DMS153 (cell line): Measurements from ENCODE around the gene KHNYN.
"Not testable (repeated sequence)": the region's sequence is repeated elsewhere in the genome, so short reads cannot be mapped to it uniquely, and the experiment has no call there.

Source experiments
- DNase-seq: peaks from one replicate; lab custom pipeline; 2025; lab: John Stamatoyannopoulos, UW

The KHNYN gene

DNA sequence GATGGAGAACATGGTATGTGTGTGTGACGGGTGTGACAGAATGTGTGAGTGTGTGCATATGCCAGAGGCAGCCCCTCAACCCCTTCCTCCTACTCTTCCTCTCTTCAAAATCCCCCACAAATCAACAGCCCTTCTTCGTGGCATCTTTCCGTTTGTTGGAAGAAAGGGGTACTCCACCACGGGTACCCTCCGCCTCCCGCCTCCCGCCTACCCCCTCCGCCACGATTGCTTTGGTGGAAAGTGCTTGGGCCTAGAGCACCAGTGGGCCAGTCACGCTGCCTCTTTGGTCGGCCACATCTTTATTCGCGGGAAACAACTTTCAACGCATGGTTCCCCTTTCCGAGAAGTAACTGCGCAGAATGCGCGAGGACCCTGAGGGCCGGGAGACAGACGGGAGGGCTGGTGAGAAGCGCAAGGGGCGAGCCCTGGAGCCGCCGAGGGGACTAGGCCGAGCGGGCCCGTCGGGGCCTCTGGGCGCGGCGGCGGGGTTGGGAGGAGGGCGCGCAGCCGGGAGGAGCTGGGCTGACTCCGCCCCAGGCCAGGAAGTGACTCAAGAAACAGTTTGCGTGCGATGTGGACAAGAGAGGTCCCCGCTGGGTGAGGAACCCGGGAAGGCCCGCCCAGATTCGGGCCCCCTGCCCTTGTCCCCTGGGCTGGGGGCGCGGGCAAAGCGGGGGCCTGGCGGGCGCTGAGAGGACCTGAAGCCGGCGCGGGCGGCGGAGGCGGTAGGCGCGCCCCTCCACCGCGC is at the start of gene KHNYN, which contains the start of gene CBLN3:
Gene KHNYN (plus strand): TSS at position 560 of the 748 bp plus-strand sequence. CDS start 777 bp downstream, outside the sequence.
Gene CBLN3 (minus strand): TSS at position 274 of the 748 bp plus-strand sequence. CDS start 614 bp downstream, outside the sequence.
- peak; percentile 76 for DNase-seq

DNA sequence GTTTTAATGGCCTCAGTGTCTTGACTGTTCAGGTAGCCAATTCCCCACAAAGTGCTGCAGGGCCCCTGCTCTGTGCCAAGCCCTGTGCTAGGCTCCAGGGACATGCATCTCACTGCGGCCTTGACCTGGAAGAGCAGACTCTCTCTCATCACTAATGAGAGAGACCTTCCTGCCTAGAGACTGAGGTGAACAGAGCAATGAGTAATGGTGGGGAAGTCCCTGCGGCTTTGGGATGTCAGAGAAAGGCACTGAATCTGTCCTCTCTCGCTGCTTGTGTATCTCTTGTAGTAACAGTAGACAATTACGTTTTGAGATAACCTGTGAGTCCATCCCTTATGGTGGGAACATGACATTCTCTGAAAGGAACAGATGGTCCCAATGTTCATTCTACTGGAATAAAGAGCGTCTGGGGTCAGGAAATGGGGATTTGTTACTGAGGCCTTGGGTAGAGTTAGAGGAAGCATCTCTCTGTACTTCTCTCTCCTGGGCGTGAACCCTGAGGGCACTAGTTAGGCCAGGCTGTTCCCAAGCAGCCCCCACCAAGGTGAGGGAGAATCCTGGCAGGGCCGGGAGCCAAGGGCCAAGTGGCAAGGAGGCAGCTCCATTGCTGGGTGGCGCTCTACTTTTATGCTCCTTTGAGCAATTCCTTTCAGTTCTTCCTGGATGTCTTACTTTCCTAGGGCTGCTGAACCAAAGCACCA is 48.2 kb upstream of the KHNYN start:
- DNase-seq, result no peak

DNA sequence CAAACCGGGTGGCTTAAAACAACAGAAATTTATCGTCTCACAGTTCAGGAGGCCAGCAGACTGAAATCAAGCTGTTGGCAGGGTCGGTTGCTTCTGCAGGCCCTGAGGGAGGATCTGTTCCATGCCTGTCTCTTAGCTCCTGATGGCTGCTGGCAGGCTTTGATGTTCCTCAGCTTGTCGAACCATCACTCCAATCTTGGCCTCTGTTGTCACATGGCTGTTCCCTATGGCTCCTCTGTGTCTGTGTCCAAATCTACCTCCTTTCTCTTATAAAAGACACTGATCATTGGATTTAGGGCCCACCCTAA is 47.7 kb upstream of the KHNYN start:
- no peak for DNase-seq

DNA sequence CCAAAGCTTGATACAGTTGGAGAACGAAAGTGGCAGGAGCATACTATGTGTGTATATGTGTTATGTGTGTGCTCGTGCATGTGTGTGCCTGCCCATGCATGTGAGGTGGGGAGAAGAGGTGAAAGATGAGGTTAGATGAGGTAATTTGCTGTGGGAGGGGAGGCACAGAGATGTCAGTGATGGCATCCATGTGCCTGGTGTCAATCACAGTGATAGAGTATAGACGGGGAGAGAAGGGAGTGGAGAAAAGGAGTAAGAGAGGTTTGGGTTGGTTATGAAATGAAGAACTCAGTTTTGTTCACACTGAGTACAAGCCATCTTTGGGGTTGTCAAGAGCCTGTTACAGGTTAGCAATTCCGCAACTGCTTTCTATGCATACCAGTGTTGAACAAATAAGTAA is 45.6 kb upstream of the KHNYN start:
- DNase-seq, result no peak

DNA sequence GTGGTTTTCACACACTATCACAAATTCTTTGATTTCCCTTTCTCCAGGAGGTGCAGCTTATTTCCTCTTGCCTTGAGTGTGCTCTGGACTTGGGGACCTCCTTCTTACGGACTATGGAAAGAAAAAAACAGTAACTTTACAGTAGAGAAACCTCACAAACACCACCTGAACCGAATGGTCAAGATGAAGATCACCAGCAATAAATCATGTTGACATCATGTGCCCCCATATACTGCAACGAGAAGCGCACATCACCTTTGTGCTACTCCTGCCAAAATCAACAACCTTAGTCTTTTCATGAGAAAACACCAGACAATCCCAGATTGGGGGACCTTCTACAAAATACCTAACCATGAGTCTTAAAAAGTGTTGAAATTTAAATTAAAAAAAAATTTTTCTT is 44.2 kb upstream of the KHNYN start:
- no peak for DNase-seq

DNA sequence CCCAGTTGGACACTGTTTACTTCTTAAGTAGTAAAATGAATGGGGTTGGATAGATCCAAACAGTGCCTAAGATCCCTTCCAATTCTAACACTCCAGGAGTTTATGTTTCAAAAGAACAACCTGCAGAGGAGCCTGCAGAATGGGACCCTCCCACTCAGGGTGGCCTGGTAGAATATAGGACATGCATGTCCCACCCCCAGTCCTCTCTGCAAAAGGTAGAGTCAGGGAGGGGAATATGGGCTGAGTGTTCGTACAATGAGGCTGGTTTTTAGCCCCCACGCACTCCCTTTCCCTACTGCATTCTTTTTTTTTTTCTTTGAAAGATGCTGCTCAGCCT is 42.8 kb upstream of the KHNYN start:
- DNase-seq, result no peak

DNA sequence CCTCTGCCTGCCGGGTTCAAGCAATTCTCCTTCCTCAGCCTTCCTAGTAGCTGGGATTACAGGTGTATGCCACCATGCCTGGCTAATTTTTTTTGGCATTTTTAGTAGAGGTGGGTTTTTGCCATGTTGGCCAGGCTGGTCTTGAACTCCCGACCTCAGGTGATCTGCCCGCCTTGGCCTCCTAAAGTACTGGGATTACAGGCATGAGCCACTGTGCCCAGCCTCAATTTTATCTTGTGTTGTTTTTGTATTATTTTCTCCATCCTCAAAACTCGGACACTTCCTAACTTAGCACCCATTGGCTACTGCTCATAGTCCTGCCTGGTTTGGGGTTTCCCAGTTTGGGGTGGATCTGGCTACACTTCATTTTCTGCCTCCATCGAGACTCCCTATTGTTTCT is 42.2 kb upstream of the KHNYN start:
- not testable (repeated sequence) for DNase-seq

DNA sequence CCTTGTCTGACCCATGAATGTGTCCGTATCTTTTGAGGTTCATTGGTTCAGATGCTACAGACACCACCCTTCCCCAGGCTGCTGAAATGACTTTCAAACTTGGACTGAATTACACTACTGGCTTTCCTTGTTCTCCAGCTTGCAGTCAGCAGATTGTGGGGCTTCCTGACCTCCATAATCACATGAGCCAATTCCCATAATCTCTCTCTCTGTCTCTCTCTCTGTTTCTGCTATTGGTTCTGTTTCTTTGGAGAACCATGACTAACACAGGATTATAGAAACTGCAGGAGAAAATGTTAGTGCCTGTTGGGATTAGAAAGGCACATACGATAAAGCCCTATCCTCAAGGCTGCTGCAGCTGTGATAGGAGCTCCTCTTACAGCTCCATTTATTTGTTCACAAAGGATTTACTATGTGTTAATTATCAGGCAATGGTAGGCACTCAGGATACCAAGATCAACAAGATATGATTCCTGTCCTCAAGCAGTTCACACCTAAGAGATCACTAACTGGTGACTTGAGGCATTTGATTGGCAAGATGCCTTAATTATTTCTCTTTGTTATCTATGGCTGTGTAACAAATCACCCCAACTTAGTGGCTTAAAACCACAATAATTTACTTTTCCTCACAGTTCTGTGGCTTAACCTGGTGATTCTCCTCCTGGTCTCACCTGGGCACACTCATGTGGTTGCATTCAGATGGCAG is 41.1 kb upstream of the KHNYN start:
- DNase-seq, result no peak

DNA sequence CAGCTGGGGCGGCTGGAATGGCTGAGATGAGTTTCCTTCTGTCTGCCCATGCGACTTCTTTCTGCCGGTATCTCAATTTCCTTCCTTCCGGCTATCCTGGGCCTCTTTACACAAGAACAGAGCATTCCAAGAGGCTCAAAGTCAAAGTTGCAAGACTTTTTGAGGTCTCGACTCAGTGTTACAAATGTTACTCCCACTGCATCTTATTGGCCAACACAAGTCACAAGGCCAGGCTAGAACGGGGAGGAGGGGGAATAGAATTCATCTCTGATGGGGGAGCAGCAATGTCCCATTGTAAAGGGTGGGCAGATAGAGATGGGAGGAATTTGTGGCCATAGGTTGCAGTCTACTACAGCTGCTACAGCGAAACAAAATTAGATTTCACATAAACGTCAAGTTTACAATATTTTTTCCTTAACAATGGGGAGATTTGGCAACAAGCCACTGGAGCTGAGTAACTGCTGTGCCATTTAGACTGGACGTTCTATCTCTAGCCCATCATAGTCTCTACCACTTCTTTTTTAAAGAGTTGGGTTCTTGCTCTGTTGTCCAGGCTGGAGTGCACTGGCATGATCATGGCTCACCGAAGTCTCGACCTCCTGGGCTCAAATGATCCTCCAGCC is 40.4 kb upstream of the KHNYN start:
- DNase-seq, result no peak

DNA sequence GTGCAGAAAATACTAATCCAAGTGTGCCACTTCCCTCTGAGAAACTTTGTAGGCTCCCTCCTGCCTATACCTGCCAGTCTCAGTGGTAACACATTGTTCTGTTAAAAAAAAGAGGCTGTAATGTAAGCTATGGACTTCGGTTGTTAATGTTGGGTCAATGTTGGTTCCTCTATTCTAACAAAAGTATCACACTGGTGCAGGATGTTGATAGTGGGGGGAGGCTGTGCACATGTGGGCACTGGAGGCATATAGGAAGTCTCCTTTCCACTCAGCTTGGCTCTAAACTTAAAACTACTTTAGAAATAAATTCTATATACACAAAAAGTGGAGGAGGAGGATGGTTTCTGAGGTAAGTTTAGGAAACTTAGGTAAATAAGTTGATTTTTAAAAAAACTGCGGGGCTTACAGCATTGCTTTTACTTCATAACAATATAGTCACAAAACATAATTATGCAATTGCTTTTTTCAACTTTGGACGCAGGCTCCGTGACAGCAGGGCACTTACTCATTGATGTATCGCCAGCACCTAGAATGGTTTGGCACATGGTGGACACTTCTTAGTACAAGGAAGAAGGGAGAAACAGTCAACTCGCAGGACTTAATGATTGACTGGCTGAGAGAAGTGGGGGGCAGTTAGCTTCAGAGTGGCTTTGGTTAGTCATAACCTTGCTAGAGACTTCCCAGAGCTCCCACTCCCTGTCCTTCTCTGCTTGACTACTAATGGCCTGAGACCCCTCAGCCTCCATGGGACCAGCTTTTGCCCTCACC is 38.9 kb upstream of the KHNYN start:
- no peak for DNase-seq

DNA sequence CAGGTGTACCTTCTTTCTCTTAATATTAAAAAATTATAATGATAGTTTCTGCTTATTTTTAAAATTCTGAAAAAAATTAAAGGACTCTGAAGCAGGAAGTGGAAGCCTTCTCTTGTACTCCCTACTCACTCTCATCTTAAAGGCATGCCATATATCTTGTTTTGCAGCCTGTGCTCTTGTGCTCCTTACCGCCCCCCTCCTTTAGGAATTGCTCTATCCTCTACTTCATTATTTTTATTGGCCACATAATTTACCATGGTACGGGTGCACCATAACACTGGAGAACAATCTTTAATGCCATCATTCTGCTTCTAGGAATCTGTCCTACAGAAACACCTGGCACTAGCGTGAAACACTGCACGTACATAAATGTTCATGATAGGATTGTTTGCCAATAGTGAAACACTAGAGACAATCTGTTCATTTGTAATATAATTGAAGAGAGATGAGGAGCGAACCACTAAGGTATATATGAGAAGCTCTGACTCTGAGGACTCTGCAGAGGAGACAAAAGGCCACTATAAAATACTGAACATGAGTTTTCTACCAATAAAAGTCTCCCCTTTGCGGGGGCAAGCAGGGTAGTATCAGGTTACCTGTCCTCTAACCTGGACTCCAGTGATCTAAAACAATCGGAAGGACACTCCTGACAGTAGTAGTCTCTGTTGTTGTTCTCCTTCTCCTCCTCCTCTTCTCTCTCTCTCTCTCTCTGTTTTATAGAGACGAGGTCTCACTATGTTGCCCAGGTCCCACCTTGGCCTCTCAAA is 37.2 kb upstream of the KHNYN start:
- DNase-seq, result peak; percentile 61

DNA sequence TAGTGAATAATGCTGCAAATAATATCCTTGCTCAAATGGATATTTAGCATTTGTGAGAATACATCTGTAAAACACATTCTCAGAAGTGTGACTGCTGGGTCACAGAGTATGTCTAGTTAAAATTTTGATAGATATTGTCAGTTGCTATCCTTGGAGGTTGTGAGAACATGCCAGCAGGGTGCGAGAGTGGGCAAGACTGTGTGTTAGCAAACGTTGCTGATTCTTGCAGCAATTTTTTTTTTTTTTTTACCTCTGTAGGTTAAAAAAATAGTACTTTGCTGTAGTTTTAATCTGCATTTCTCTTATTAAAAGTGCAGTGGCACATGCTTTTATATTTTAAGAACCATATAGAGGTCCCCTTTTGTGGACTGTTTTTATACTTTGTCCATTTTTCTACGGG is 35.5 kb upstream of the KHNYN start:
- no peak for DNase-seq

DNA sequence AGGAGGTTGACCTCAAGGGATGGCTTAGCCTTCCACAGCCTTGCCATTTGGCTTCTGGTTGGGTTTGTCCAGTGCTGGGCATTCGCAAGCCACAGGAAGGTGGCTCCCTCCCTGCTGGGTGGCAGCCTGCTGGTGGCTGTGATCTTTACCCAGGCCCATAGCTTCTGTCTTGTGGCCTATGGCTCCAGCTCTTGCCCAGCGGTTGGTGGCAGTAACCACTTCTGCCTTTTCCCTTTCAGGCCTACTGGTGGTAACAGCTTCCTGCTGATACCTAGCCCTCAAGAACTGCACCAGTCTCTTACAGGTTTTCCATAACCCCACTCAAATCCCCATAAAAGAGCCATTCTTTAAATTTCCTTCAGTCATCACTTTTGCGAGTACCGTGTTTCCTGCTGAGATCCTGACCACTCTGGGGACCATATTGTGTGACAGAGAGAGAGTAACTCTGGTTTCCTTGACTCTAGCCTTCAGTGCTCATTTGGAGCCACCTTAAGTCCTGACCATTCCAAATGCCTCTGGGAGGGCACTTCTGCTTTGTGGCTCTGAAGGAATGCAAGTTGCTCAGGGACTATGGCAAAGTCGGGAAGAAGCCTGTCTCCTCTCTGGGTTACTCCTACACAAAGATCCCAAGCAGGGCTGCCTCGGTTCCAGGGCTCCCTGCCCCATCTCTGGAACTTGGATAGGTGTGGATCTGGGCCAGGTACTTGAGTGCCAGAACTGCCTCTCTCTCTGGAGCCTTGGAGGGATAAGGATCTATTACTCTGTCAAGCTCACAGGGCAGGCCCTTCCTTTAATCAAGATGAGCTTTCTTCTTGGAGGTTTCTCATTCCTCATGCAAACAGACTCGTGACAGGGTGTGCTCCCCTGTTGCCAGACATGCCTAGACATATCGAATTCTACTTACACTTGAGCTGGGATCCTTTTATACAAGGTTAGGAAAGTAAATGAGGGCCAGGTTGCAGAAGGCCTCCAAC is 33.9 kb upstream of the KHNYN start:
- no peak for DNase-seq

DNA sequence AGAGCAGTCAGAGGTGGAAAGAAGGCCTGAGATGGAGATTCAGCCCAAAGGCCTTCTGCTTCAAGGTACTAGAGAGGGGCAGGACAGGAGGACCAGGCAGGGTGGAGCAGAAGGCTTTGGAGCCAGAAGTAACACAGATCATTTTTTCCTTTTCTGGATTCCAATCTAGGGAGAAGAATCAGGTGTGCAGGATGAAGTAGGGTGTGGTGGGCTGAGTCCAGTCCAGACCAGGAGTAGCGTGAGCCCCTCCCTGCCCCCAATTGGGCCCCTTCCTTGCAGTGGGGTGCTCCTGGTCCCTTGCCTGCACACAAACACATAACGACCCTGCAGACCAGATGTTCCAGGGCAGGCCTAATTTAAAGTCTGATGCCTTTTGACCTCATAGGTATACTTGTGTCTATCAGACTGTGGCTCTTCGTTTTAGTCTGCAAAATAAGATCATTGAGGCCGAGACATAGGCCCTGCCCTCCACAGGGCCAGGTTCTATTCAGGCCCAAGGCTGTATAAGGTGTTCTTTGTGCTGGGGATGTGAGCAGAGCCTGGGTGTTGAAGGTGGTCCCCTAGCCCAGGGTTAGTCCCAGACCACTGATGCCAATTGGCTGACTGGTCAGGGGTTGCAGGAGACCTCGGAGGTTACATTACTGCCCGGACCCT is 32.0 kb upstream of the KHNYN start:
- DNase-seq, result no peak

DNA sequence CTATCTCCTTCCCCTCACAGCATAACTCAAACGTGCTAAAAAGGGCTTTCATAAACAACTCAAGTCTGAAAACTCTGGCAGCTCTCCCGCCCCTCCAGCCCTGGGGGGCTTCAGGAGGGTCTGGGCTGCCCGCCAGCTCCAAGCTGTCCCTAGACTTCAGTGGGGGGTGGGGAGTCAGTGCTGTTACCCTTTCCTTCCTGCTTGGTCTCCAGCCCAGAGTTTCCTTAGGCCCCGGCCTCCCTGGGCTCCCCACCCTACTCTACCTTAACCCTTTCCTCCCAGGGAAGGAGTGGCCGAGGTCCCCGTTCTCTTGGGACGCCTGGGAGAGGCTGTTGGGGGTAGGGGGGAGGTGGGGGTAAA is 31.5 kb upstream of the KHNYN start:
- DNase-seq, result no peak

DNA sequence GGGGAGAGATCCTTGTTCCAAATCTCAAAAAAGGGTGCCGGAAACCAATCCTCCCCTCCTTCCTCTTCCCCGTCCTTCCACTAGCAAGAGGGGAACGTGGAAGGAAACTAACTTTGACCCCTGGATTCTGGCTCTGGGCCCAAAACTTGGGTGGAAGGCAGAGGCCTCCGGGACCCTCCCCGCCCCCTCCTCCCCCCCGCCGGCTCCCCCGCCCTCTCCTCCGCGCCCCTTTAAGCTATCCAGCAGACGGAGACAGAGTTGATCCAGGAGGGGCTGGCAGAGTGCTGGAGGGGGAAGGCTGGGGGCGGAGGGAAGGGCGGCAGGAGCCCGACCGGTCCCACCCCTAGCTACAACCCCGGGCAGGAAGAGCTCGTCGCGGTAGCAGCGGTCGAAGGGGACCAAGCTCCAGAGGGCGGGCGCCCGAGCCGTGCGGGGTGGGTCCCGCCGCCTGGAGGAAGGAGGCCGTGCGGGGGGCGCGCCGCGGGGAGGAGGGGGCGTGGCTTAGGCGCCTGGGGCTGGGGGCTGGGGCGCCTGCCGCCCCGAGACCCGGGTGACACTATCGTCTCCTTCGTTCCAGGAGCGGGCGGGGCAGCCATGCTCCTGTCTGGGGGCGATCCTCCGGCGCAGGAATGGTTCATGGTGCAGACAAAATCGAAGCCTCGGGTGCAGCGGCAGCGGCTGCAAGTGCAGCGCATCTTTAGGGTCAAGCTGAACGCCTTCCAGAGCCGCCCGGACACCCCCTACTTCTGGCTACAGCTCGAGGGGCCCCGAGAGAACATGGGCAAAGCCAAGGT is 30.9 kb upstream of the KHNYN start, which contains the start of gene NYNRIN:
Gene NYNRIN (plus strand): TSS at position 351 of the 794 bp plus-strand sequence. CDS start 244 bp downstream, at position 595.
- no peak for DNase-seq

DNA sequence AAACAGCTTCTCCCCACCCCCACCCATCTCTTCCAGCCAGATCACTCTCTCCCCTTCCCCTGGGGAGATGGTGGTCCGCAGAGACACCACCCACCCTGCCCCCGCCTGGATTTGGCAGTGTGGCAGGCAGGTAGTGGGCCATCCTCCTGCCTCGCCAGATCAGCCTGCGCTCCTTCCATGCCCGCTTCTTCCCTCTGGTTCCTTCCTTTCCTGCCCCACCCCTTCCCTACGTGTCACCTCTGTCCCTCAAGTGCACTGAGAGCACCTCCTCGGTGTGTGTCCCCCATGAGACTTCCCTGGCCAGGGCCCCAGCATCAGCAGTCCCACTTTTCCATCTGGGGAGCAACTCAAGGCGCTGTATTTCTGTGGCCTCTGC is 30.3 kb upstream of the KHNYN start:
- DNase-seq, result no peak

DNA sequence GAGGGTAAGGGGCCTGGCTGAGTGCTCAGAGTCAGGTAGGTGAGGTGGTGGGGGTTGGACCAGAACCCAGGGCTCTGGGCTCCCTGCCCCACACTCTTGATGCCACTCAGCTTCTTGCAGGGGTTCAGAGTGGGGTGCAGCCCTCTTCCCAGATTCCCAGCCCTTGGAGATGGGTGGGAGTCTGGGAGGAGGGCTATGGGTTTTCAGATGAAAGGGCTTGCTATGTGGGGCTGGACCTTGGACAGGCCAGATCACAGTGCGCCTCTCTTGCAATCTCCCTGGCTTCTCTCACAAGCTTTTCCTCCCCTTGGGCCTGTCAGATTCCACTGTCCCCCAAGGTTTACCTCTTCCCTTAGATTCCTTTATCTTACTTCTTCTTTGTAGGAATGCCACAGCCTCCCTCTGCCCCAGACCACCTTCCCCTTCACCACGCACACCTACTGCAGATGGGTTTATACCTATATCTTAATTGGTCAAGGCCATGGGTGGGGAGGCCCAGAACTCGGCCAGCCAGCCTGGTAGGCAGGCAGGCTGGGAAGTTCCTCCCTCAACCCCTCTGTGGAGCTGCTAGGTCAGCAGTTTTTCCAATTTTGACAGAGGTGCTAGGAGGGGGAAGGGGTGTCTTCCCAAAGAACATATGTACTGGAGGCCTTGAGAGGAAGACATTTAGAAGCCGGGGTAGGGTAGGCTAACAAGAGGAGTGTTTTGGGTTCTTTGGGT is 29.6 kb upstream of the KHNYN start:
- no peak for DNase-seq
